ENCODE data around the gene DTX2. TPM values are rescaled to one million over a fixed set of nuclear protein-coding genes. Genes with fewer than 3 reads are reported as not detected.
"Not testable (repeated sequence)": the region's sequence is repeated elsewhere in the genome, so short reads cannot be mapped to it uniquely, and the experiment has no call there.

DTX2 gene
- total RNA-seq, 1 experiment from 2014 or later: 27.0 TPM

GRCh38 chr7:76499924-76500241 lies 38.4 kb downstream of the DTX2 start:
- not testable (repeated sequence) for BruUV-seq (replicated peaks); H3K27ac ChIP-seq (ENCODE audit: low read length)

GRCh38 chr7:76502224-76502623 lies 40.7 kb downstream of the DTX2 start:
- H3K9ac ChIP-seq (ENCODE audit: low read length); H3K79me2 ChIP-seq (ENCODE audit: low read length); H3K4me3 ChIP-seq (ENCODE audit: low read length): not testable (repeated sequence)

More at GRCh38 chr7:76499924-76500241, 38.4 kb downstream of the DTX2 start:
- H3K4me1 ChIP-seq (ENCODE audit: insufficient read depth, low read length); CTCF ChIA-PET; H2AFZ ChIP-seq (ENCODE audit: low read length); H3K79me2 ChIP-seq (ENCODE audit: low read length); H4K20me1 ChIP-seq (ENCODE audit: low read length); DNase-seq; H3K4me2 ChIP-seq (ENCODE audit: low read length); intact Hi-C loops (cut with micrococcal nuclease); H3K27me3 ChIP-seq (ENCODE audit: low read length); H3F3A ChIP-seq (ENCODE audit: low read length, unreplicated experiment); POLR2A ChIA-PET (ENCODE audit: unreplicated experiment); H3K9me3 ChIP-seq (ENCODE audit: low read length); H3K36me3 ChIP-seq (ENCODE audit: low read depth, low read length); ATAC-seq; H3K9ac ChIP-seq (ENCODE audit: low read length); H3K4me3 ChIP-seq (ENCODE audit: low read length); H3K9me2 ChIP-seq (replicated peaks; ENCODE audit: low read length): not testable (repeated sequence)

GRCh38 chr7:76502836-76503235 lies 41.3 kb downstream of the DTX2 start:
- H3K79me2 ChIP-seq (ENCODE audit: low read length); BruUV-seq (replicated peaks); H3K4me1 ChIP-seq (ENCODE audit: insufficient read depth, low read length); POLR2A ChIA-PET (ENCODE audit: unreplicated experiment); H3K9me2 ChIP-seq (replicated peaks; ENCODE audit: low read length); H3K4me2 ChIP-seq (ENCODE audit: low read length); H3K36me3 ChIP-seq (ENCODE audit: low read depth, low read length); H3K27ac ChIP-seq (ENCODE audit: low read length); H3K27me3 ChIP-seq (ENCODE audit: low read length); H4K20me1 ChIP-seq (ENCODE audit: low read length); H3K9me3 ChIP-seq (ENCODE audit: low read length); ATAC-seq; H3F3A ChIP-seq (ENCODE audit: low read length, unreplicated experiment); H3K9ac ChIP-seq (ENCODE audit: low read length); DNase-seq; H2AFZ ChIP-seq (ENCODE audit: low read length); H3K4me3 ChIP-seq (ENCODE audit: low read length); intact Hi-C loops (cut with micrococcal nuclease); CTCF ChIA-PET: not testable (repeated sequence)

More at GRCh38 chr7:76502224-76502623, 40.7 kb downstream of the DTX2 start:
- H3K9me3 ChIP-seq (ENCODE audit: low read length); intact Hi-C loops (cut with micrococcal nuclease); H3K9me2 ChIP-seq (replicated peaks; ENCODE audit: low read length); POLR2A ChIA-PET (ENCODE audit: unreplicated experiment); H4K20me1 ChIP-seq (ENCODE audit: low read length); H2AFZ ChIP-seq (ENCODE audit: low read length); H3K27me3 ChIP-seq (ENCODE audit: low read length); H3K36me3 ChIP-seq (ENCODE audit: low read depth, low read length); H3K4me1 ChIP-seq (ENCODE audit: insufficient read depth, low read length); CTCF ChIA-PET; ATAC-seq; H3K4me2 ChIP-seq (ENCODE audit: low read length); H3F3A ChIP-seq (ENCODE audit: low read length, unreplicated experiment); BruUV-seq (replicated peaks); DNase-seq; H3K27ac ChIP-seq (ENCODE audit: low read length): not testable (repeated sequence)

- H4K20me1 ChIP-seq (ENCODE audit: low read length); DNase-seq; H3K9ac ChIP-seq (ENCODE audit: low read length); H3K4me1 ChIP-seq (ENCODE audit: insufficient read depth, low read length); ATAC-seq; H2AFZ ChIP-seq (ENCODE audit: low read length); POLR2A ChIA-PET (ENCODE audit: unreplicated experiment); H3F3A ChIP-seq (ENCODE audit: low read length, unreplicated experiment); H3K27me3 ChIP-seq (ENCODE audit: low read length); H3K9me2 ChIP-seq (replicated peaks; ENCODE audit: low read length); BruUV-seq (replicated peaks); H3K4me2 ChIP-seq (ENCODE audit: low read length); H3K79me2 ChIP-seq (ENCODE audit: low read length); H3K4me3 ChIP-seq (ENCODE audit: low read length); CTCF ChIA-PET; H3K27ac ChIP-seq (ENCODE audit: low read length); H3K9me3 ChIP-seq (ENCODE audit: low read length); intact Hi-C loops (cut with micrococcal nuclease); H3K36me3 ChIP-seq (ENCODE audit: low read depth, low read length): not testable (repeated sequence)
These were observed 41.7 kb downstream of the DTX2 start for GRCh38 chr7:76503244-76503643.

- H3K9me3 ChIP-seq (ENCODE audit: low read length); CTCF ChIA-PET; DNase-seq; H3K27me3 ChIP-seq (ENCODE audit: low read length); H4K20me1 ChIP-seq (ENCODE audit: low read length); ATAC-seq; H3K4me2 ChIP-seq (ENCODE audit: low read length); intact Hi-C loops (cut with micrococcal nuclease); H3K9ac ChIP-seq (ENCODE audit: low read length); POLR2A ChIA-PET (ENCODE audit: unreplicated experiment); H3K9me2 ChIP-seq (replicated peaks; ENCODE audit: low read length); H3K79me2 ChIP-seq (ENCODE audit: low read length); H2AFZ ChIP-seq (ENCODE audit: low read length); H3K4me3 ChIP-seq (ENCODE audit: low read length); H3K27ac ChIP-seq (ENCODE audit: low read length); BruUV-seq (replicated peaks); H3K36me3 ChIP-seq (ENCODE audit: low read depth, low read length); H3F3A ChIP-seq (ENCODE audit: low read length, unreplicated experiment); H3K4me1 ChIP-seq (ENCODE audit: insufficient read depth, low read length): not testable (repeated sequence)
These were observed 43.0 kb downstream of the DTX2 start for GRCh38 chr7:76504351-76505167.
